Suprapubic skin (tissue), 4 donors: ENCODE measurements around the gene ZFAND3. TPM values are rescaled to one million over a fixed set of nuclear protein-coding genes. Genes with fewer than 3 reads are reported as not detected.

ENCODE experiments used
- DNase-seq, 2 donors: peaks; one replicate each; pipeline ENCODE4 v3.0.0-alpha.2; 2019; ENCODE audit warnings: low spot score in 2 of 2
- H3K27ac ChIP-seq: fragments of 200-600 bp; sonication (generic); one replicate; pipeline ENCODE4 v1.5.1; 2019
- H3K27me3 ChIP-seq: fragments of 200-600 bp; sonication (generic); one replicate; pipeline ENCODE4 v1.5.1; 2019
- H3K36me3 ChIP-seq: fragments of 200-600 bp; sonication (generic); one replicate; pipeline ENCODE4 v1.5.1; 2019
- H3K4me1 ChIP-seq: fragments of 200-600 bp; sonication (generic); one replicate; pipeline ENCODE4 v1.5.1; 2019
- H3K4me3 ChIP-seq: fragments of 200-600 bp; sonication (generic); one replicate; pipeline ENCODE4 v1.5.1; 2019; ENCODE audit warnings: mild to moderate bottlenecking
- H3K9me3 ChIP-seq: fragments of 200-600 bp; sonication (generic); one replicate; pipeline ENCODE4 v1.5.1; 2019
- EP300 ChIP-seq: sonication (generic); formaldehyde crosslinking; IDR thresholded peaks from one replicate; pipeline ENCODE4 v1.6.1; 2017; ENCODE audit warnings: antibody characterized with exemption
- POLR2A ChIP-seq, 2 donors: fragments of 450-650 bp; IDR thresholded peaks; one replicate each; pipeline ENCODE4 v1.6.1; 2017; ENCODE audit warnings: antibody characterized with exemption in 2 of 2, mild to moderate bottlenecking in 2 of 2, moderate library complexity in 2 of 2
- POLR2AphosphoS5 ChIP-seq, 3 donors: sonication (generic); formaldehyde crosslinking; IDR thresholded peaks; one replicate each; pipeline ENCODE4 v1.6.1; 2017; ENCODE audit warnings: antibody characterized with exemption in 3 of 3
- WGBS: methylation state at CpG from one replicate; pipeline ENCODE4 v1.1.5; 2018; 5-methylcytosine and 5-hydroxymethylcytosine counted together
- total RNA-seq, 4 donors: library from RNA; depleted of rRNA; stranded (reverse); fragments of >200 nt; gene quantifications; one replicate each; pipeline ENCODE4 v1.1.0, GENCODE V29; 2016
- TF ChIP-seq, protein P1 (sequence below), 2 donors: fragments of 200-600 bp in 1 of 2; fragments of 450-650 bp in 1 of 2; sonication (generic) in 1 of 2; IDR thresholded peaks; one replicate each; pipeline ENCODE4 v1.5.1; 2016 to 2019; ENCODE audit warnings: antibody characterized with exemption in 2 of 2, mild to moderate bottlenecking in 1 of 2, moderate library complexity in 1 of 2

ZFAND3 gene
- total RNA-seq, 4 donors from 2014 or later: 31.1 to 41.0 (median 36.3) TPM

GRCh38 chr6:38012573-38012972 lies 193.0 kb downstream of the ZFAND3 start:
- WGBS: 93% methylated on average over 5 of the region's 5 CpGs
- Histone ChIP-seq H3K4me1 (no peaks in the 10 kb centered on the region), H3K36me3 (no peaks in the 10 kb centered on the region), H3K4me3 (no peak overlapping the region), H3K27ac (no peak overlapping the region), H3K9me3 (no peaks in the 10 kb centered on the region), H3K27me3 (no peaks in the 10 kb centered on the region)
- TF ChIP-seq EP300: no peak
- no peak for TF ChIP-seq POLR2AphosphoS5 (IDR thresholded peaks at IDR 0.05)
- TF ChIP-seq, protein P1, sequence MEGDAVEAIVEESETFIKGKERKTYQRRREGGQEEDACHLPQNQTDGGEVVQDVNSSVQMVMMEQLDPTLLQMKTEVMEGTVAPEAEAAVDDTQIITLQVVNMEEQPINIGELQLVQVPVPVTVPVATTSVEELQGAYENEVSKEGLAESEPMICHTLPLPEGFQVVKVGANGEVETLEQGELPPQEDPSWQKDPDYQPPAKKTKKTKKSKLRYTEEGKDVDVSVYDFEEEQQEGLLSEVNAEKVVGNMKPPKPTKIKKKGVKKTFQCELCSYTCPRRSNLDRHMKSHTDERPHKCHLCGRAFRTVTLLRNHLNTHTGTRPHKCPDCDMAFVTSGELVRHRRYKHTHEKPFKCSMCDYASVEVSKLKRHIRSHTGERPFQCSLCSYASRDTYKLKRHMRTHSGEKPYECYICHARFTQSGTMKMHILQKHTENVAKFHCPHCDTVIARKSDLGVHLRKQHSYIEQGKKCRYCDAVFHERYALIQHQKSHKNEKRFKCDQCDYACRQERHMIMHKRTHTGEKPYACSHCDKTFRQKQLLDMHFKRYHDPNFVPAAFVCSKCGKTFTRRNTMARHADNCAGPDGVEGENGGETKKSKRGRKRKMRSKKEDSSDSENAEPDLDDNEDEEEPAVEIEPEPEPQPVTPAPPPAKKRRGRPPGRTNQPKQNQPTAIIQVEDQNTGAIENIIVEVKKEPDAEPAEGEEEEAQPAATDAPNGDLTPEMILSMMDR (IDR thresholded peaks at IDR 0.05): peak; percentile 14 to 22
- TF ChIP-seq POLR2A (IDR thresholded peaks at IDR 0.05): no peak
- no peak for DNase-seq

- no peak overlapping the region for H3K27ac ChIP-seq
- H3K27me3 ChIP-seq: no peaks in the 10 kb centered on the region
- TF ChIP-seq EP300 (no peak), POLR2A (IDR thresholded peaks at IDR 0.05) (no peak), POLR2AphosphoS5 (IDR thresholded peaks at IDR 0.05) (no peak)
- TF ChIP-seq, protein P1 (IDR thresholded peaks at IDR 0.05): no peak
- H3K4me3 ChIP-seq: no peak overlapping the region
- no peaks in the 10 kb centered on the region for H3K36me3 ChIP-seq
- no peaks in the 10 kb centered on the region for H3K9me3 ChIP-seq
- DNase-seq: no peak
- no peaks in the 10 kb centered on the region for H3K4me1 ChIP-seq
Observed at GRCh38 chr6:38015341-38015740, 195.8 kb downstream of the ZFAND3 start.

DNA sequence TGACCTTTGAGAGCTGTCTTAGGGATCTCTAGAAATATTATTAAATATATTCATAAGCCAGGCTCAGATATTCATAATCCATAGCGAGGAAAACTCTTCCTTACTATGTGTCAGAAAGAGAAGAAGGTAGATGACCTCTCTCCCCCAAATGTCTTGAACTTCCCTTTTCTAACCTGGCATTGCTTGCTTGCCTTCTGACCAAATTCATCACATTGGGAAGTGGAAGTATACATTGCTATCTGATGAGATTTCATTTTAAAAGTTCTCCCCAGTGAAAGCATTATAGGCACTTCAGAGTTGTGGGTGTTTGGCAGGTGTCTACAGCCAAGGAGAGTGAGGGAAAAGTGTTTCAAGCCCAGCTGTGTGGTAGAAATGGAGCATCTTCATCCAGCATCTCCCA lies 197.3 kb downstream of the ZFAND3 start:
- Histone ChIP-seq H3K27me3 (no peaks in the 10 kb centered on the region), H3K27ac (no peak overlapping the region), H3K4me3 (no peak overlapping the region), H3K9me3 (no peaks in the 10 kb centered on the region), H3K4me1 (no peaks in the 10 kb centered on the region), H3K36me3 (no peaks in the 10 kb centered on the region)
- no peak for DNase-seq
- WGBS: 84% methylated on average over 1 of the region's 1 CpG
- no peak for TF ChIP-seq EP300
- no peak for TF ChIP-seq POLR2A (IDR thresholded peaks at IDR 0.05)
- TF ChIP-seq, protein P1 (IDR thresholded peaks at IDR 0.05): no peak
- no peak for TF ChIP-seq POLR2AphosphoS5 (IDR thresholded peaks at IDR 0.05)

DNA sequence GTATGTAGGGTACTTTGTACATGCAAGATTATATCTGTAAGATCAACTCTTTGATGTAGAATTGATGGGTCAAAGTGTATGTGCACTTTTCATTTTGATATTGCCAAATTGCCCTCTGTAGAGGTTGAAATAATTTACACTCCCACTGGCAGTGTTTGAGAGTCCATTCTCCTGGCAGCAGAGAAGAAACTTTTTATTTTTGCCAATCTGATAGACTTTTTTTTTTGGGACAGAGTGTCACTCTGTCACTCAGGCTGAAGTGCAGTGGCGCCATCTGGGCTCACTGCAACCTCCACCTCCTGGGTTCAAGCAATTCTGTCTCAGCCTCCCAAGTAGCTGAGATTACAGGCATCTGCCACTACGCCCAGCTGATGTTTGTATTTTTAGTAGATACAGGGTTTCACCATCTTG lies 199.2 kb downstream of the ZFAND3 start:
- Histone ChIP-seq H3K36me3 (no peaks in the 10 kb centered on the region), H3K27ac (no peak overlapping the region), H3K4me3 (no peak overlapping the region), H3K9me3 (no peaks in the 10 kb centered on the region), H3K27me3 (no peaks in the 10 kb centered on the region), H3K4me1 (no peaks in the 10 kb centered on the region)
- DNase-seq: no peak
- WGBS: 93% methylated on average over 2 of the region's 2 CpGs
- TF ChIP-seq, protein P1 (IDR thresholded peaks at IDR 0.05): no peak
- no peak for TF ChIP-seq POLR2AphosphoS5 (IDR thresholded peaks at IDR 0.05)
- TF ChIP-seq POLR2A (IDR thresholded peaks at IDR 0.05): no peak
- TF ChIP-seq EP300: no peak

DNA sequence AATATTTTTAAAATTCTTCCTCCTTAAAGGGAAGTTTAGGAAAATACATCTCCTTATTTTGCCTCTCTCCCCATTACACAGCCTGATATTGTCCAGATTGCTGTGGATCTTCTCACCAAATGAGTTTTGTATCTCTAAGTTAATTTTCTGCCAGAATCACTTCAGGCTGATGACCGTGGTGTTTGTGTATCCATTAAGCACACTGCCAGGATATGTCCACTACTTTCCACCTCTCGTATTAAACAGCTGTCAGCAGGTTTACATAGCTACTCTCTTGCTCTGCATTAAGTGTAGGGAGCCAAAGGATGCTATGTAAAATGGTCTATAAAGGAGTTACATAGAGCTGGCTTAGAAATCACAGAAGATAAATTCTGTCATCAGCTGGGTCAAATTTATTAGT lies 201.1 kb downstream of the ZFAND3 start:
- 69% methylated on average over 2 of the region's 2 CpGs for WGBS
- Histone ChIP-seq H3K27ac (no peak overlapping the region), H3K27me3 (no peaks in the 10 kb centered on the region), H3K4me3 (no peak overlapping the region), H3K9me3 (no peaks in the 10 kb centered on the region), H3K36me3 (no peaks in the 10 kb centered on the region), H3K4me1 (no peaks in the 10 kb centered on the region)
- no peak for TF ChIP-seq EP300
- no peak for TF ChIP-seq POLR2AphosphoS5 (IDR thresholded peaks at IDR 0.05)
- no peak for TF ChIP-seq POLR2A (IDR thresholded peaks at IDR 0.05)
- TF ChIP-seq, protein P1 (IDR thresholded peaks at IDR 0.05): no peak
- DNase-seq: no peak
